Neural cell (in vitro differentiated cells): ENCODE measurements around the gene SLCO2B1. TPM values are rescaled to one million over a fixed set of nuclear protein-coding genes. Genes with fewer than 3 reads are reported as not detected.

Experiments used
- H2AFZ ChIP-seq: fragments of 200-600, 300-800 bp; sonication (generic), shearing (Covaris generic); 2 replicates; pipeline ENCODE4 v1.6.0; 2014; ENCODE audit warnings: low read depth, mild to moderate bottlenecking, antibody characterized with exemption, low read length, moderate library complexity
- H3F3A ChIP-seq: fragments of 200-600 bp; shearing (Covaris generic); 2 replicates; pipeline ENCODE4 v1.6.1; 2016; ENCODE audit warnings: mild to moderate bottlenecking, moderate library complexity, mixed read lengths, antibody characterized with exemption, low read length; ENCODE audit not compliant: insufficient read depth, poor library complexity, severe bottlenecking
- H3K27ac ChIP-seq: fragments of 200-600, 300-800 bp; sonication (generic), shearing (Covaris generic); 2 replicates; pipeline ENCODE4 v1.5.1; 2014; ENCODE audit warnings: mild to moderate bottlenecking, low read length, moderate library complexity
- H3K27me3 ChIP-seq: fragments of 300-800, 200-600 bp; sonication (generic), shearing (Covaris generic); 2 replicates; pipeline ENCODE4 v1.6.0; 2014; ENCODE audit warnings: mild to moderate bottlenecking, low read depth, low read length, moderate library complexity; ENCODE audit not compliant: insufficient read depth
- H3K36me3 ChIP-seq: fragments of 300-800, 200-600 bp; sonication (generic), shearing (Covaris generic); 2 replicates; pipeline ENCODE4 v1.5.1; 2014; ENCODE audit warnings: mild to moderate bottlenecking, antibody characterized with exemption, low read length, moderate library complexity; ENCODE audit not compliant: insufficient read depth
- H3K4me2 ChIP-seq: fragments of 300-800, 200-600 bp; sonication (generic), shearing (Covaris generic); 2 replicates; pipeline ENCODE4 v1.6.0; 2014; ENCODE audit warnings: mild to moderate bottlenecking, low read length
- H3K4me3 ChIP-seq: fragments of 300-800, 200-600 bp; sonication (generic), shearing (Covaris generic); 2 replicates; pipeline ENCODE4 v1.5.1; 2014; ENCODE audit warnings: mild to moderate bottlenecking, low read length, moderate library complexity
- H3K79me2 ChIP-seq: fragments of 200-600 bp; shearing (Covaris generic); replicated peaks from 2 replicates; pipeline ENCODE4 v1.6.0; 2014; ENCODE audit warnings: mild to moderate bottlenecking, low read length, moderate library complexity; ENCODE audit not compliant: insufficient read depth
- H3K9ac ChIP-seq: fragments of 300-800, 200-600 bp; sonication (generic), shearing (Covaris generic); 2 replicates; pipeline ENCODE4 v1.6.1; 2016; ENCODE audit warnings: mild to moderate bottlenecking, low read length, mixed read lengths
- H3K9me2 ChIP-seq: fragments of 200-600 bp; shearing (Covaris generic); 2 replicates; pipeline ENCODE4 v1.6.1; 2016; ENCODE audit warnings: mild to moderate bottlenecking, low read length, mixed read lengths; ENCODE audit not compliant: insufficient read depth
- H3K9me3 ChIP-seq: fragments of 200-600, 300-800 bp; sonication (generic), shearing (Covaris generic); 2 replicates; pipeline ENCODE4 v1.6.1; 2016; ENCODE audit warnings: mild to moderate bottlenecking, mixed run types, low read length, moderate library complexity, mixed read lengths
- H4K20me1 ChIP-seq: fragments of 200-600 bp; shearing (Covaris generic); 2 replicates; pipeline ENCODE4 v1.6.1; 2016; ENCODE audit warnings: mild to moderate bottlenecking, mixed run types; ENCODE audit not compliant: insufficient read depth
- EP300 ChIP-seq: fragments of 450-650 bp; conservative IDR thresholded peaks from 2 replicates; pipeline ENCODE4 v1.6.1; 2014; ENCODE audit warnings: antibody characterized with exemption, mild to moderate bottlenecking, moderate library complexity; ENCODE audit not compliant: poor library complexity, severe bottlenecking
- EZH2 ChIP-seq: fragments of 200-600, 300-800 bp; shearing (Covaris generic), sonication (generic); IDR thresholded peaks from 2 replicates; pipeline ENCODE4 v1.6.1; 2014; ENCODE audit warnings: antibody characterized with exemption, low read length, borderline replicate concordance, mild to moderate bottlenecking; ENCODE audit not compliant: insufficient read depth, poor library complexity, severe bottlenecking
- MXI1 ChIP-seq: fragments of 450-650 bp; conservative IDR thresholded peaks from 2 replicates; pipeline ENCODE4 v1.6.1; 2014; ENCODE audit warnings: antibody characterized with exemption, mild to moderate bottlenecking; ENCODE audit not compliant: poor library complexity, severe bottlenecking
- POLR2AphosphoS5 ChIP-seq: IDR thresholded peaks from 2 replicates; pipeline ENCODE4 v1.6.1; 2012
- RAD21 ChIP-seq: fragments of 450-650 bp; conservative IDR thresholded peaks from 2 replicates; pipeline ENCODE4 v1.6.1; 2014; ENCODE audit warnings: antibody characterized with exemption, mild to moderate bottlenecking, moderate library complexity
- SMC3 ChIP-seq: fragments of 450-650 bp; conservative IDR thresholded peaks from 2 replicates; pipeline ENCODE4 v1.6.1; 2014; ENCODE audit warnings: antibody characterized with exemption, mild to moderate bottlenecking, moderate library complexity; ENCODE audit not compliant: poor library complexity
- TAF1 ChIP-seq: IDR thresholded peaks from 2 replicates; pipeline ENCODE4 v1.6.1; 2012; ENCODE audit warnings: low read depth
- polyA plus RNA-seq: library from polyadenylated mRNA; depleted of rRNA; stranded (reverse); fragments of >200 nt; gene quantifications from 2 replicates; pipeline ENCODE4 v1.2.3, GENCODE V29; 2014
- TF ChIP-seq, protein P1 (sequence below): IDR thresholded peaks from 2 replicates; pipeline ENCODE4 v1.6.1; 2012; ENCODE audit warnings: borderline replicate concordance
- TF ChIP-seq, protein P2 (sequence below): fragments of 450-650 bp; IDR thresholded peaks from 2 replicates; pipeline ENCODE4 v1.5.1; 2014; ENCODE audit warnings: antibody characterized with exemption, mild to moderate bottlenecking, moderate library complexity; ENCODE audit not compliant: poor library complexity, severe bottlenecking

The SLCO2B1 gene
- polyA plus RNA-seq, 1 donor from 2014 or later: not detected

DNA sequence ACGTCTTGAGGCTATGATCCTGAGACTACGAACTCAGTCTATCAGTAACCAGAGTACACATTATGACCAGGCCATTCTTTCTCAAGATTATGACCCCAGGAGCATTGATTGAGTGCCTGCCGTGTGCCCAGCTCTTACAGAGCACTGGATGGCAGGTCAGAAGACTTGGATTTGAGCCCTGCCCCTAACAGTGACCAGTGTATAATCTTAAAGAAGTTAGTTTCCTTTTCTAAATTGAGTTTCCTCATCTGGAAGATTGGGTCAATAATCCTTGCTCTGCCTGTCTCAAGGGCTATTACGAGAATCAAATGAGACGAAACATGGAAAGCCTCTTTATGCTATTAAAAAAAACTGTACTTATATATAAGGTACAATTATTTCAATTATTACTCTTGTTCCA, 38.2 kb downstream of the SLCO2B1 start:
- no peaks in the 10 kb centered on the region for H3K79me2 ChIP-seq
- H3K36me3 ChIP-seq: no peaks in the 10 kb centered on the region
- no peak overlapping the region for H3K4me3 ChIP-seq
- H3K9ac ChIP-seq: no peak overlapping the region
- H4K20me1 ChIP-seq: no peaks in the 10 kb centered on the region
- H3K4me2 ChIP-seq: no peak overlapping the region
- H3K9me2 ChIP-seq: no peaks in the 10 kb centered on the region
- no peak overlapping the region for H3K27ac ChIP-seq
- H3K27me3 ChIP-seq: no peaks in the 10 kb centered on the region
- no peak overlapping the region for H2AFZ ChIP-seq
- no peaks in the 10 kb centered on the region for H3F3A ChIP-seq
- no peaks in the 10 kb centered on the region for H3K9me3 ChIP-seq
- no peak for TF ChIP-seq EP300
- TF ChIP-seq, protein P1, sequence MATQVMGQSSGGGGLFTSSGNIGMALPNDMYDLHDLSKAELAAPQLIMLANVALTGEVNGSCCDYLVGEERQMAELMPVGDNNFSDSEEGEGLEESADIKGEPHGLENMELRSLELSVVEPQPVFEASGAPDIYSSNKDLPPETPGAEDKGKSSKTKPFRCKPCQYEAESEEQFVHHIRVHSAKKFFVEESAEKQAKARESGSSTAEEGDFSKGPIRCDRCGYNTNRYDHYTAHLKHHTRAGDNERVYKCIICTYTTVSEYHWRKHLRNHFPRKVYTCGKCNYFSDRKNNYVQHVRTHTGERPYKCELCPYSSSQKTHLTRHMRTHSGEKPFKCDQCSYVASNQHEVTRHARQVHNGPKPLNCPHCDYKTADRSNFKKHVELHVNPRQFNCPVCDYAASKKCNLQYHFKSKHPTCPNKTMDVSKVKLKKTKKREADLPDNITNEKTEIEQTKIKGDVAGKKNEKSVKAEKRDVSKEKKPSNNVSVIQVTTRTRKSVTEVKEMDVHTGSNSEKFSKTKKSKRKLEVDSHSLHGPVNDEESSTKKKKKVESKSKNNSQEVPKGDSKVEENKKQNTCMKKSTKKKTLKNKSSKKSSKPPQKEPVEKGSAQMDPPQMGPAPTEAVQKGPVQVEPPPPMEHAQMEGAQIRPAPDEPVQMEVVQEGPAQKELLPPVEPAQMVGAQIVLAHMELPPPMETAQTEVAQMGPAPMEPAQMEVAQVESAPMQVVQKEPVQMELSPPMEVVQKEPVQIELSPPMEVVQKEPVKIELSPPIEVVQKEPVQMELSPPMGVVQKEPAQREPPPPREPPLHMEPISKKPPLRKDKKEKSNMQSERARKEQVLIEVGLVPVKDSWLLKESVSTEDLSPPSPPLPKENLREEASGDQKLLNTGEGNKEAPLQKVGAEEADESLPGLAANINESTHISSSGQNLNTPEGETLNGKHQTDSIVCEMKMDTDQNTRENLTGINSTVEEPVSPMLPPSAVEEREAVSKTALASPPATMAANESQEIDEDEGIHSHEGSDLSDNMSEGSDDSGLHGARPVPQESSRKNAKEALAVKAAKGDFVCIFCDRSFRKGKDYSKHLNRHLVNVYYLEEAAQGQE: no peak
- TF ChIP-seq EZH2: no peak
- no peak for TF ChIP-seq MXI1
- TF ChIP-seq, protein P2, sequence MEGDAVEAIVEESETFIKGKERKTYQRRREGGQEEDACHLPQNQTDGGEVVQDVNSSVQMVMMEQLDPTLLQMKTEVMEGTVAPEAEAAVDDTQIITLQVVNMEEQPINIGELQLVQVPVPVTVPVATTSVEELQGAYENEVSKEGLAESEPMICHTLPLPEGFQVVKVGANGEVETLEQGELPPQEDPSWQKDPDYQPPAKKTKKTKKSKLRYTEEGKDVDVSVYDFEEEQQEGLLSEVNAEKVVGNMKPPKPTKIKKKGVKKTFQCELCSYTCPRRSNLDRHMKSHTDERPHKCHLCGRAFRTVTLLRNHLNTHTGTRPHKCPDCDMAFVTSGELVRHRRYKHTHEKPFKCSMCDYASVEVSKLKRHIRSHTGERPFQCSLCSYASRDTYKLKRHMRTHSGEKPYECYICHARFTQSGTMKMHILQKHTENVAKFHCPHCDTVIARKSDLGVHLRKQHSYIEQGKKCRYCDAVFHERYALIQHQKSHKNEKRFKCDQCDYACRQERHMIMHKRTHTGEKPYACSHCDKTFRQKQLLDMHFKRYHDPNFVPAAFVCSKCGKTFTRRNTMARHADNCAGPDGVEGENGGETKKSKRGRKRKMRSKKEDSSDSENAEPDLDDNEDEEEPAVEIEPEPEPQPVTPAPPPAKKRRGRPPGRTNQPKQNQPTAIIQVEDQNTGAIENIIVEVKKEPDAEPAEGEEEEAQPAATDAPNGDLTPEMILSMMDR: no peak
- TF ChIP-seq SMC3: no peak
- no peak for TF ChIP-seq POLR2AphosphoS5
- no peak for TF ChIP-seq TAF1
- no peak for TF ChIP-seq RAD21

DNA sequence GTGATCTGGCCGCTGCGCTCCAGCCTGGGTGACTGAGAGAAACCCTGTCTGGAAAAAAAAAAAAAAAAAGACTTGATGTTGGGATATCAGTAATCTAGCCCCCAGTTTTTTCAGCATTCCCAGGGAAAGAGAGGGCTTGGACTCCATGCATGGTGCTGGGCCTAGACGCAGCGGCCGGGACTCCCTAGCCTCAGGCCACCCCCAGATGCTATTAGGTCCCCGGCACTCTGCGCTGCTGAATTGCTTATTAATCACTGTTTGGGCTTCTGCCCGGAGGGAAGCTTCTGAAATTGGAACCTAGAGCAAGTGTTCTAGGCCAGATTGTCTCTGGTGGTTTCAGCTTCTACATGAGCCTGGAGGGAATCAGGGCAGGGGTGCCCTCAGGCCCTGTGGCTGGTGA, 39.0 kb downstream of the SLCO2B1 start:
- Histone ChIP-seq H3K79me2 (no peaks in the 10 kb centered on the region), H4K20me1 (no peaks in the 10 kb centered on the region), H3F3A (no peaks in the 10 kb centered on the region), H3K9ac (no peak overlapping the region), H3K4me3 (no peak overlapping the region), H3K27ac (no peak overlapping the region), H2AFZ (no peak overlapping the region), H3K4me2 (no peak overlapping the region), H3K36me3 (no peaks in the 10 kb centered on the region), H3K27me3 (no peaks in the 10 kb centered on the region), H3K9me2 (no peaks in the 10 kb centered on the region), H3K9me3 (no peaks in the 10 kb centered on the region)
- TF ChIP-seq MXI1: no peak
- no peak for TF ChIP-seq SMC3
- no peak for TF ChIP-seq EP300
- no peak for TF ChIP-seq POLR2AphosphoS5
- TF ChIP-seq, protein P2: no peak
- TF ChIP-seq, protein P1: no peak
- TF ChIP-seq EZH2: no peak
- TF ChIP-seq TAF1: no peak
- TF ChIP-seq RAD21: no peak
